NB4 (cell line): ENCODE measurements around the gene VILL.

ENCODE experiments used
- DNase-seq: peaks from one replicate; pipeline ENCODE4 v3.0.0; 2010; ENCODE audit warnings: low read depth
- H3K4me3 ChIP-seq: one replicate; pipeline ENCODE4 v1.5.1; 2011; ENCODE audit warnings: mild to moderate bottlenecking, low read depth, low read length, moderate library complexity
- CTCF ChIP-seq: IDR thresholded peaks from one replicate; pipeline ENCODE4 v1.5.1; 2012; ENCODE audit warnings: low read depth, low read length
- MAX ChIP-seq: IDR thresholded peaks from 2 replicates; pipeline ENCODE4 v1.6.1; 2011; ENCODE audit warnings: low read depth, low read length
- MYC ChIP-seq: IDR thresholded peaks from 2 replicates; pipeline ENCODE4 v1.6.1; 2011; ENCODE audit warnings: low read depth, low read length
- POLR2A ChIP-seq: IDR thresholded peaks from 2 replicates; pipeline ENCODE4 v1.6.1; 2011; ENCODE audit warnings: mild to moderate bottlenecking; ENCODE audit not compliant: insufficient read length; ENCODE audit errors: extremely low read depth

The VILL gene

GRCh38 chr3:37953226-37953625 is 37.4 kb upstream of the VILL start:
- DNase-seq = no peak
- no peak overlapping the region for H3K4me3 ChIP-seq
- TF ChIP-seq MAX = no peak
- no peak for TF ChIP-seq CTCF
- no peak for TF ChIP-seq MYC
- no peak for TF ChIP-seq POLR2A

- DNase-seq = no peak
- H3K4me3 ChIP-seq = no peak overlapping the region
- TF ChIP-seq CTCF (no peak), MYC (no peak), MAX (no peak), POLR2A (no peak)
Measured at GRCh38 chr3:37953707-37954394, 36.7 kb upstream of the VILL start.

- no peak for TF ChIP-seq MAX
- no peak for TF ChIP-seq MYC
- TF ChIP-seq POLR2A = no peak
- no peak for TF ChIP-seq CTCF
- no peak overlapping the region for H3K4me3 ChIP-seq
- DNase-seq = no peak
Measured at GRCh38 chr3:37954881-37955280, 35.7 kb upstream of the VILL start.

- no peak overlapping the region for H3K4me3 ChIP-seq
- TF ChIP-seq CTCF (no peak), MYC (no peak), POLR2A (no peak), MAX (no peak)
- no peak for DNase-seq
Measured at GRCh38 chr3:37955918-37956707, 34.5 kb upstream of the VILL start.

GRCh38 chr3:37956723-37957538 is 33.7 kb upstream of the VILL start:
- no peak for DNase-seq
- H3K4me3 ChIP-seq = no peak overlapping the region
- no peak for TF ChIP-seq MAX
- TF ChIP-seq MYC = no peak
- no peak for TF ChIP-seq CTCF
- no peak for TF ChIP-seq POLR2A
